MM.1S (cell line): Measurements from ENCODE around the gene PTK7.

Source experiments
- DNase-seq: peaks from one replicate; pipeline ENCODE4 v3.0.0-alpha.2; 2015
- H2AFZ ChIP-seq: fragments of 300-600 bp; sonication (generic); 2 replicates; pipeline ENCODE4 v1.6.0; 2016; ENCODE audit warnings: antibody characterized with exemption, low read length
- H3F3A ChIP-seq: fragments of 300-600 bp; sonication (generic); 2 replicates; pipeline ENCODE4 v1.6.1; 2016; ENCODE audit warnings: mild to moderate bottlenecking, antibody characterized with exemption, low read length, moderate library complexity, mixed read lengths; ENCODE audit not compliant: insufficient read depth
- H3K27ac ChIP-seq: fragments of 300-600 bp; sonication (generic); 2 replicates; pipeline ENCODE4 v1.5.1; 2016; ENCODE audit warnings: mild to moderate bottlenecking, low read length
- H3K27me3 ChIP-seq: fragments of 300-600 bp; sonication (generic); replicated peaks from 2 replicates; pipeline ENCODE4 v1.6.0; 2016; ENCODE audit warnings: low read length; ENCODE audit not compliant: insufficient read depth
- H3K36me3 ChIP-seq: fragments of 300-600 bp; sonication (generic); replicated peaks from 2 replicates; pipeline ENCODE4 v1.6.1; 2016; ENCODE audit warnings: mild to moderate bottlenecking, low read length, mixed read lengths; ENCODE audit not compliant: insufficient read depth
- H3K4me1 ChIP-seq: fragments of 300-600 bp; sonication (generic); 2 replicates; pipeline ENCODE4 v1.6.1; 2016; ENCODE audit warnings: low read length, mixed read lengths
- H3K4me2 ChIP-seq: fragments of 300-600 bp; sonication (generic); 2 replicates; pipeline ENCODE4 v1.6.0; 2016; ENCODE audit warnings: low read depth, low read length
- H3K4me3 ChIP-seq: fragments of 300-600 bp; sonication (generic); 2 replicates; pipeline ENCODE4 v1.5.1; 2016; ENCODE audit warnings: low read length, mixed read lengths
- H3K79me2 ChIP-seq: fragments of 300-600 bp; sonication (generic); 2 replicates; pipeline ENCODE4 v1.6.1; 2016; ENCODE audit warnings: mixed run types, low read length, mixed read lengths
- H3K9ac ChIP-seq: fragments of 300-600 bp; sonication (generic); 2 replicates; pipeline ENCODE4 v1.6.1; 2016; ENCODE audit warnings: low read length, mixed read lengths
- H3K9me2 ChIP-seq: fragments of 300-600 bp; sonication (generic); replicated peaks from 2 replicates; pipeline ENCODE4 v1.6.1; 2016; ENCODE audit warnings: mild to moderate bottlenecking, low read length, mixed read lengths; ENCODE audit not compliant: insufficient read depth
- H3K9me3 ChIP-seq: fragments of 300-600 bp; sonication (generic); replicated peaks from 2 replicates; pipeline ENCODE4 v1.6.1; 2016; ENCODE audit warnings: mild to moderate bottlenecking, low read length, mixed read lengths; ENCODE audit not compliant: insufficient read depth
- H4K20me1 ChIP-seq: fragments of 300-600 bp; sonication (generic); 2 replicates; pipeline ENCODE4 v1.6.1; 2016; ENCODE audit warnings: mild to moderate bottlenecking, low read length, moderate library complexity, mixed read lengths; ENCODE audit not compliant: insufficient read depth
- CTCF ChIP-seq: fragments of 300-600 bp; sonication (generic); IDR thresholded peaks from 2 replicates; pipeline ENCODE4 v1.5.1; 2016; ENCODE audit warnings: antibody characterized with exemption, low read length, mixed read lengths
- EZH2 ChIP-seq: fragments of 300-600 bp; sonication (generic); optimal IDR thresholded peaks from 2 replicates; pipeline ENCODE3; 2017; ENCODE audit warnings: low read depth, mild to moderate bottlenecking, antibody characterized with exemption, low read length, mixed read lengths
- EZH2phosphoT487 ChIP-seq: fragments of 300-600 bp; sonication (generic); IDR thresholded peaks from 2 replicates; pipeline ENCODE4 v1.6.1; 2018; ENCODE audit warnings: antibody characterized with exemption, low read length

The PTK7 gene

GRCh38 chr6:43120944-43121913, 45.1 kb downstream of the PTK7 start:
- Histone ChIP-seq H3F3A (no peaks in the 10 kb centered on the region), H3K4me1 (no peaks in the 10 kb centered on the region), H3K9me3 (no peaks in the 10 kb centered on the region), H3K27me3 (no peaks in the 10 kb centered on the region; the same call in 1 of the 2 replicates), H3K79me2 (no peaks in the 10 kb centered on the region), H4K20me1 (no peaks in the 10 kb centered on the region), H3K4me3 (no peak overlapping the region), H3K9ac (no peak overlapping the region), H2AFZ (0 out of 2 replicates have a peak overlapping the region, but pooled peaks have one; percentile 6), H3K36me3 (no peaks in the 10 kb centered on the region), H3K9me2 (no peaks in the 10 kb centered on the region), H3K27ac (no peak overlapping the region), H3K4me2 (no peak overlapping the region)
- DNase-seq, result no peak
- TF ChIP-seq EZH2 (no peak), CTCF (no peak), EZH2phosphoT487 (no peak)

GRCh38 chr6:43122146-43122545, 46.0 kb downstream of the PTK7 start:
- Histone ChIP-seq H3F3A (no peaks in the 10 kb centered on the region), H3K79me2 (no peaks in the 10 kb centered on the region)

GRCh38 chr6:43123461-43124314, 47.6 kb downstream of the PTK7 start:
- no peak for DNase-seq
- Histone ChIP-seq H2AFZ (no peak overlapping the region), H4K20me1 (no peaks in the 10 kb centered on the region), H3K9ac (no peak overlapping the region), H3K4me1 (no peaks in the 10 kb centered on the region), H3K9me3 (no peaks in the 10 kb centered on the region), H3K79me2 (no peaks in the 10 kb centered on the region), H3K27me3 (peaks cover 10% of the 10 kb centered on the region), H3K4me3 (no peak overlapping the region), H3F3A (no peaks in the 10 kb centered on the region), H3K4me2 (no peak overlapping the region), H3K36me3 (no peaks in the 10 kb centered on the region), H3K27ac (no peak overlapping the region), H3K9me2 (no peaks in the 10 kb centered on the region)
- TF ChIP-seq EZH2phosphoT487 (no peak), EZH2 (no peak), CTCF (no peak)

More at GRCh38 chr6:43122146-43122545, 46.0 kb downstream of the PTK7 start:
- Histone ChIP-seq H3K4me1 (no peaks in the 10 kb centered on the region), H3K4me3 (no peak overlapping the region), H2AFZ (no peak overlapping the region), H3K9ac (no peak overlapping the region), H3K27me3 (peaks cover 7% of the 10 kb centered on the region), H4K20me1 (no peaks in the 10 kb centered on the region), H3K9me2 (no peaks in the 10 kb centered on the region), H3K36me3 (no peaks in the 10 kb centered on the region), H3K9me3 (no peaks in the 10 kb centered on the region), H3K27ac (no peak overlapping the region), H3K4me2 (no peak overlapping the region)
- TF ChIP-seq EZH2 (no peak), EZH2phosphoT487 (no peak), CTCF (no peak)
- DNase-seq, result no peak
